Measurements from ENCODE around the gene LINGO4. TPM values are rescaled to one million over a fixed set of nuclear protein-coding genes. Genes with fewer than 3 reads are reported as not detected.

LINGO4 gene
- total RNA-seq, 2 donors from 2014 or later = 0.59 to 2.3 TPM

- no peaks in the 10 kb centered on the region for H3K9me3 ChIP-seq
- intact Hi-C loops (cut with DNase I) = no loop called here
- H3K4me1 ChIP-seq (replicated peaks) = no peaks in the 10 kb centered on the region
- no peak for TF ChIP-seq CTCF (IDR thresholded peaks at IDR 0.05)
- WGBS = 62% methylated on average over 8 of the region's 8 CpGs
- no peak overlapping the region for H3K4me3 ChIP-seq
- H3K36me3 ChIP-seq = no peaks in the 10 kb centered on the region
- no peak for DNase-seq (ENCODE audit: low spot score)
- no peaks in the 10 kb centered on the region for H3K27me3 ChIP-seq (replicated peaks; ENCODE audit: insufficient read depth)
- H3K27ac ChIP-seq = no peak overlapping the region
These were observed 4.2 kb upstream of the LINGO4 start for GRCh38 chr1:151809290-151809984.

- H3K36me3 ChIP-seq = no peaks in the 10 kb centered on the region
- H3K4me3 ChIP-seq = no peak overlapping the region
- no peak for DNase-seq (ENCODE audit: low spot score)
- no peak overlapping the region for H3K27ac ChIP-seq
- no peaks in the 10 kb centered on the region for H3K27me3 ChIP-seq (replicated peaks; ENCODE audit: insufficient read depth)
- no peaks in the 10 kb centered on the region for H3K4me1 ChIP-seq (replicated peaks)
- intact Hi-C loops (cut with DNase I) = no loop called here
- TF ChIP-seq POLR2A (IDR thresholded peaks at IDR 0.05) (no peak), POLR2AphosphoS5 (IDR thresholded peaks at IDR 0.05) (no peak), CTCF (IDR thresholded peaks at IDR 0.05) (no peak)
- WGBS = 86% methylated on average over 1 of the region's 1 CpG
- H3K9me3 ChIP-seq = no peaks in the 10 kb centered on the region
These were observed 2.5 kb upstream of the LINGO4 start for GRCh38 chr1:151807766-151808165.

- no peak for DNase-seq (ENCODE audit: low spot score)
- Histone ChIP-seq H3K4me1 (replicated peaks) (no peaks in the 10 kb centered on the region), H3K27me3 (replicated peaks; ENCODE audit: insufficient read depth) (no peaks in the 10 kb centered on the region), H3K4me3 (no peak overlapping the region), H3K9me3 (no peaks in the 10 kb centered on the region), H3K36me3 (no peaks in the 10 kb centered on the region), H3K27ac (no peak overlapping the region)
- WGBS = 74% methylated on average over 5 of the region's 5 CpGs
- intact Hi-C loops (cut with DNase I) = no loop called here
- no peak for TF ChIP-seq POLR2A (IDR thresholded peaks at IDR 0.05)
- no peak for TF ChIP-seq CTCF (IDR thresholded peaks at IDR 0.05)
- no peak for TF ChIP-seq POLR2AphosphoS5 (IDR thresholded peaks at IDR 0.05)
These were observed 1.9 kb upstream of the LINGO4 start for GRCh38 chr1:151807131-151807530.

- intact Hi-C loops (cut with DNase I) = no loop called here
- WGBS = 89% methylated on average over 7 of the region's 7 CpGs
These were observed 951 bp upstream of the LINGO4 start for GRCh38 chr1:151806170-151806569.

More at GRCh38 chr1:151806170-151806569, 951 bp upstream of the LINGO4 start:
- no peak for TF ChIP-seq POLR2A (IDR thresholded peaks at IDR 0.05)
- TF ChIP-seq CTCF (IDR thresholded peaks at IDR 0.05) = no peak
- TF ChIP-seq POLR2AphosphoS5 (IDR thresholded peaks at IDR 0.05) = no peak
- Histone ChIP-seq H3K36me3 (no peaks in the 10 kb centered on the region), H3K27me3 (replicated peaks; ENCODE audit: insufficient read depth) (no peaks in the 10 kb centered on the region), H3K9me3 (no peaks in the 10 kb centered on the region), H3K4me1 (replicated peaks) (no peaks in the 10 kb centered on the region), H3K4me3 (no peak overlapping the region), H3K27ac (no peak overlapping the region)
- no peak for DNase-seq (ENCODE audit: low spot score)
